DND-41 (cell line): ENCODE results near the gene CYB5A.

ENCODE experiments used
- EZH2 ChIP-seq: IDR thresholded peaks from 3 replicates; pipeline ENCODE4 v1.6.1; 2012; ENCODE audit warnings: borderline replicate concordance, low read depth, mild to moderate bottlenecking, moderate library complexity, low read length, inconsistent platforms; ENCODE audit not compliant: severe bottlenecking
- TF ChIP-seq, protein P1 (sequence below): IDR thresholded peaks from 2 replicates; pipeline ENCODE4 v1.5.1; 2012; ENCODE audit warnings: borderline replicate concordance, low read length, moderate library complexity, mild to moderate bottlenecking; ENCODE audit not compliant: poor library complexity, severe bottlenecking; ENCODE audit errors: extremely low read depth

GRCh38 chr18:74288041-74288440 is 3.7 kb downstream of the CYB5A start:
- TF ChIP-seq, protein P1, sequence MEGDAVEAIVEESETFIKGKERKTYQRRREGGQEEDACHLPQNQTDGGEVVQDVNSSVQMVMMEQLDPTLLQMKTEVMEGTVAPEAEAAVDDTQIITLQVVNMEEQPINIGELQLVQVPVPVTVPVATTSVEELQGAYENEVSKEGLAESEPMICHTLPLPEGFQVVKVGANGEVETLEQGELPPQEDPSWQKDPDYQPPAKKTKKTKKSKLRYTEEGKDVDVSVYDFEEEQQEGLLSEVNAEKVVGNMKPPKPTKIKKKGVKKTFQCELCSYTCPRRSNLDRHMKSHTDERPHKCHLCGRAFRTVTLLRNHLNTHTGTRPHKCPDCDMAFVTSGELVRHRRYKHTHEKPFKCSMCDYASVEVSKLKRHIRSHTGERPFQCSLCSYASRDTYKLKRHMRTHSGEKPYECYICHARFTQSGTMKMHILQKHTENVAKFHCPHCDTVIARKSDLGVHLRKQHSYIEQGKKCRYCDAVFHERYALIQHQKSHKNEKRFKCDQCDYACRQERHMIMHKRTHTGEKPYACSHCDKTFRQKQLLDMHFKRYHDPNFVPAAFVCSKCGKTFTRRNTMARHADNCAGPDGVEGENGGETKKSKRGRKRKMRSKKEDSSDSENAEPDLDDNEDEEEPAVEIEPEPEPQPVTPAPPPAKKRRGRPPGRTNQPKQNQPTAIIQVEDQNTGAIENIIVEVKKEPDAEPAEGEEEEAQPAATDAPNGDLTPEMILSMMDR: no peak
- TF ChIP-seq EZH2: no peak
